ENCODE data around the gene PAX9.

Gene PAX9

DNA sequence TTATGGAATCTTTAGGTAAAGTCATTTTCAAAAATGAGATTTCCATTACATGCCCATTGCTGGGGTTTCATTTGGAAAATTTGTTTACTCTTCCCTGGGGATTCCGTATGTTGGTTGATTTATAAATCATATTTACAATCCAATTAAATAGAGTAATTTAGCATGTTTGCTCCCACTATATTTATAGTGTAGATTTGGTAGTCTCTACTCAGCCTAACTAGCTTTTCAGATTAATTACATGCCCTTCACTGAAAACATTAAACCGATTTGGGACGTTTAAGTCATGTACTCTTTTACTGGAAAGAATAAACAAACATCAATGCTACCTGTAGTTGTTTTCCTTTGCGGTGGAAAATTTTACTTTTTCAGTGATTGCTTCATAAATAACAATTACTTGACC is 10.4 kb downstream of the PAX9 start:
- no peak overlapping the region for H3K4me2 ChIP-seq (ENCODE audit: low read depth, low read length, poor library complexity, severe bottlenecking)
- TF ChIP-seq CTCF (IDR thresholded peaks at IDR 0.05; ENCODE audit: insufficient read depth, low read length, poor library complexity, severe bottlenecking) = no peak
- no peak for TF ChIP-seq EZH2phosphoT487 (conservative IDR thresholded peaks at IDR 0.05; ENCODE audit: low read length)
- H3K27ac ChIP-seq (ENCODE audit: low read depth, low read length) = no peak overlapping the region
- H3K36me3 ChIP-seq (ENCODE audit: low read length) = no peaks in the 10 kb centered on the region
- H3K27me3 ChIP-seq (ENCODE audit: low read length) = no peaks in the 10 kb centered on the region
- H3K9ac ChIP-seq (ENCODE audit: low read length) = no peak overlapping the region
- H3K9me2 ChIP-seq (replicated peaks; ENCODE audit: insufficient read depth, low read length) = no peaks in the 10 kb centered on the region
- H3K9me3 ChIP-seq (ENCODE audit: insufficient read depth, low read length) = no peaks in the 10 kb centered on the region
- no peak overlapping the region for H2AFZ ChIP-seq (ENCODE audit: low read depth, low read length, severe bottlenecking)
- H3F3A ChIP-seq (ENCODE audit: insufficient read depth) = no peaks in the 10 kb centered on the region
- H4K20me1 ChIP-seq (ENCODE audit: low read depth, low read length) = no peaks in the 10 kb centered on the region
- no peaks in the 10 kb centered on the region for H3K79me2 ChIP-seq (ENCODE audit: insufficient read depth, low read length)
- H3K4me3 ChIP-seq (ENCODE audit: insufficient read depth, low read length, poor library complexity, severe bottlenecking) = no peak overlapping the region

DNA sequence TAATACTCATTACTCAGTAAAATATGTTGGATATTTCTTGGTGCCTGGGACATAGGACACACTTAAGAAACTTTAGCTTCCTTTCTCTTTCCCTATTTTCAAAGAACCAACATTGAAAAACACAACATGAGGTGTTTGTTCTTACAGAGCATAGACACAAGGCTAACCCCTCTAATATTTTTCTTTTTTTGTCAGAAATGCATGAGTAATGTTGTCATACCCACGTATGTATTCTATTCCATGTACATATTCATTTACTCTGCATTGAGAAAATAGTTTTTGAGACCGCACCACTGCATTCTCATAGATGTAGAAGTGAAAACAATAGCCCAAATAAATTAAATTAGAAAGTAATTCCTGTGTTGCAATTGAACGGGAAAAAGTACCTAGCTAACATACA is 13.0 kb downstream of the PAX9 start:
- no peak overlapping the region for H3K9ac ChIP-seq (ENCODE audit: low read length)
- no peak overlapping the region for H2AFZ ChIP-seq (ENCODE audit: low read depth, low read length, severe bottlenecking)
- H3K4me2 ChIP-seq (ENCODE audit: low read depth, low read length, poor library complexity, severe bottlenecking) = no peak overlapping the region
- no peaks in the 10 kb centered on the region for H3K36me3 ChIP-seq (ENCODE audit: low read length)
- no peaks in the 10 kb centered on the region for H3K9me2 ChIP-seq (replicated peaks; ENCODE audit: insufficient read depth, low read length)
- no peaks in the 10 kb centered on the region for H4K20me1 ChIP-seq (ENCODE audit: low read depth, low read length)
- TF ChIP-seq CTCF (IDR thresholded peaks at IDR 0.05; ENCODE audit: insufficient read depth, low read length, poor library complexity, severe bottlenecking) (no peak), EZH2phosphoT487 (conservative IDR thresholded peaks at IDR 0.05; ENCODE audit: low read length) (no peak)
- H3K27ac ChIP-seq (ENCODE audit: low read depth, low read length) = no peak overlapping the region
- no peaks in the 10 kb centered on the region for H3K79me2 ChIP-seq (ENCODE audit: insufficient read depth, low read length)
- H3K27me3 ChIP-seq (ENCODE audit: low read length) = no peaks in the 10 kb centered on the region
- no peaks in the 10 kb centered on the region for H3F3A ChIP-seq (ENCODE audit: insufficient read depth)
- H3K4me3 ChIP-seq (ENCODE audit: insufficient read depth, low read length, poor library complexity, severe bottlenecking) = no peak overlapping the region
- H3K9me3 ChIP-seq (ENCODE audit: insufficient read depth, low read length) = no peaks in the 10 kb centered on the region

GRCh38 chr14:36675581-36675980 is 13.9 kb downstream of the PAX9 start:
- Histone ChIP-seq H3K27ac (ENCODE audit: low read depth, low read length) (no peak overlapping the region), H3F3A (ENCODE audit: insufficient read depth) (no peaks in the 10 kb centered on the region), H3K27me3 (ENCODE audit: low read length) (no peaks in the 10 kb centered on the region), H3K79me2 (ENCODE audit: insufficient read depth, low read length) (no peaks in the 10 kb centered on the region), H3K36me3 (ENCODE audit: low read length) (no peaks in the 10 kb centered on the region), H3K9me2 (replicated peaks; ENCODE audit: insufficient read depth, low read length) (no peaks in the 10 kb centered on the region), H2AFZ (ENCODE audit: low read depth, low read length, severe bottlenecking) (no peak overlapping the region), H3K9me3 (ENCODE audit: insufficient read depth, low read length) (no peaks in the 10 kb centered on the region), H3K4me2 (ENCODE audit: low read depth, low read length, poor library complexity, severe bottlenecking) (peak overlapping the region; percentile 7), H4K20me1 (ENCODE audit: low read depth, low read length) (no peaks in the 10 kb centered on the region), H3K9ac (ENCODE audit: low read length) (no peak overlapping the region), H3K4me3 (ENCODE audit: insufficient read depth, low read length, poor library complexity, severe bottlenecking) (no peak overlapping the region)
- TF ChIP-seq EZH2phosphoT487 (conservative IDR thresholded peaks at IDR 0.05; ENCODE audit: low read length) (no peak), CTCF (IDR thresholded peaks at IDR 0.05; ENCODE audit: insufficient read depth, low read length, poor library complexity, severe bottlenecking) (no peak)

DNA sequence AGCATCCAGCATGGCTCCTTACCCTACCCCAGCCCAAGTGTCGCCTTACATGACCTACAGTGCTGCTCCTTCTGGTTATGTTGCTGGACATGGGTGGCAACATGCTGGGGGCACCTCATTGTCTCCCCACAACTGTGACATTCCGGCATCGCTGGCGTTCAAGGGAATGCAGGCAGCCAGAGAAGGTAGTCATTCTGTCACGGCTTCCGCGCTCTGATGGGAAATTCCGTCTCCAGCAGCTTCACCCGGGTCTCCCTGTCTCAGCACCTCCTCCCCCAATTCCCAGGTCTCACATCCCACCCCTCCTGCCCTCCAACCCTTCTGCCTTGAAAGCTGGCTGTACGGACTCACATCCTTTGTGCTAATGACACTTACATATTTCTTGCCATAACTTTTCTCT is 14.6 kb downstream of the PAX9 start:
- no peaks in the 10 kb centered on the region for H3K36me3 ChIP-seq (ENCODE audit: low read length)
- no peaks in the 10 kb centered on the region for H3K9me2 ChIP-seq (replicated peaks; ENCODE audit: insufficient read depth, low read length)
- no peak overlapping the region for H3K27ac ChIP-seq (ENCODE audit: low read depth, low read length)
- no peak overlapping the region for H2AFZ ChIP-seq (ENCODE audit: low read depth, low read length, severe bottlenecking)
- H3K79me2 ChIP-seq (ENCODE audit: insufficient read depth, low read length) = no peaks in the 10 kb centered on the region
- TF ChIP-seq EZH2phosphoT487 (conservative IDR thresholded peaks at IDR 0.05; ENCODE audit: low read length) (no peak), CTCF (IDR thresholded peaks at IDR 0.05; ENCODE audit: insufficient read depth, low read length, poor library complexity, severe bottlenecking) (no peak)
- no peak overlapping the region for H3K9ac ChIP-seq (ENCODE audit: low read length)
- no peak overlapping the region for H3K4me3 ChIP-seq (ENCODE audit: insufficient read depth, low read length, poor library complexity, severe bottlenecking)
- no peaks in the 10 kb centered on the region for H3K27me3 ChIP-seq (ENCODE audit: low read length)
- H3K4me2 ChIP-seq (ENCODE audit: low read depth, low read length, poor library complexity, severe bottlenecking) = no peak overlapping the region
- no peaks in the 10 kb centered on the region for H3F3A ChIP-seq (ENCODE audit: insufficient read depth)
- H3K9me3 ChIP-seq (ENCODE audit: insufficient read depth, low read length) = no peaks in the 10 kb centered on the region
- no peaks in the 10 kb centered on the region for H4K20me1 ChIP-seq (ENCODE audit: low read depth, low read length)

All from SU-DHL-6 (cell line).